A673 (cell line): Measurements from ENCODE around the gene RYK. TPM values are rescaled to one million over a fixed set of nuclear protein-coding genes. Genes with fewer than 3 reads are reported as not detected.

Experiments used
- BruUV-seq: library from RNA; stranded (reverse); fragments of 400-500 nt; replicated peaks from 2 replicates; lab custom pipeline; 2021; lab: Mats Ljungman, UMichigan
- CTCF ChIA-PET: fragments of 300-600 bp; sonication (Branson Sonifier 250); formaldehyde crosslinking; loops from one replicate; lab custom pipeline; 2022; ENCODE audit warnings: antibody characterized with exemption; lab: Charles Lee
- POLR2A ChIA-PET: fragments of 300-600 bp; sonication (Branson Sonifier 250); formaldehyde crosslinking; loops from one replicate; lab custom pipeline; 2022; ENCODE audit warnings: antibody characterized with exemption; ENCODE audit not compliant: low non-redundant PET; lab: Charles Lee
- DNase-seq: peaks from one replicate; pipeline ENCODE4 v3.0.0-alpha.2; 2015; ENCODE audit warnings: low spot score
- H3K27ac ChIP-seq: fragments of 200-600 bp; sonication (generic); 2 replicates; pipeline ENCODE4 v1.5.1; 2016; ENCODE audit warnings: mixed run types, low read depth, mild to moderate bottlenecking, mixed read lengths, antibody characterized with exemption, low read length; ENCODE audit not compliant: poor library complexity, severe bottlenecking
- H3K27me3 ChIP-seq: fragments of 200-600 bp; sonication (generic); replicated peaks from 2 replicates; pipeline ENCODE4 v1.6.1; 2017; ENCODE audit warnings: mixed run types, low read depth, mild to moderate bottlenecking, mixed read lengths, antibody characterized with exemption, low read length; ENCODE audit not compliant: insufficient read depth, poor library complexity
- H3K36me3 ChIP-seq: fragments of 200-600 bp; sonication (generic); 2 replicates; pipeline ENCODE4 v1.6.1; 2016; ENCODE audit warnings: mixed run types, mild to moderate bottlenecking, mixed read lengths, antibody characterized with exemption, low read length; ENCODE audit not compliant: insufficient read depth, poor library complexity, severe bottlenecking
- H3K4me1 ChIP-seq: fragments of 200-600 bp; sonication (generic); 2 replicates; pipeline ENCODE4 v1.6.1; 2017; ENCODE audit warnings: mixed run types, mild to moderate bottlenecking, mixed read lengths, antibody characterized with exemption, low read length; ENCODE audit not compliant: insufficient read depth, poor library complexity, severe bottlenecking
- H3K4me3 ChIP-seq: fragments of 200-600 bp; sonication (generic); 2 replicates; pipeline ENCODE4 v1.5.1; 2016; ENCODE audit warnings: low read depth, mixed run types, mild to moderate bottlenecking, mixed read lengths, low read length; ENCODE audit not compliant: poor library complexity, severe bottlenecking
- H3K9me3 ChIP-seq: fragments of 200-600 bp; sonication (generic); 2 replicates; pipeline ENCODE4 v1.6.1; 2016; ENCODE audit warnings: mixed run types, low read depth, mild to moderate bottlenecking, mixed read lengths, antibody characterized with exemption, low read length; ENCODE audit not compliant: poor library complexity, severe bottlenecking
- EZH2 ChIP-seq: fragments of 200-600 bp; sonication (generic); IDR thresholded peaks from 2 replicates; pipeline ENCODE4 v1.6.1; 2017; ENCODE audit warnings: borderline replicate concordance, low read depth, mild to moderate bottlenecking, mixed read lengths, antibody characterized with exemption, low read length; ENCODE audit not compliant: poor library complexity, severe bottlenecking
- intact Hi-C: fragments of 100-400 bp; cut with micrococcal nuclease; formaldehyde crosslinking; loops from one replicate; pipeline ENCODE4 v1.10.0; 2022; ENCODE audit not compliant: unreplicated experiment
- total RNA-seq: library from RNA; stranded (reverse); gene quantifications from 2 replicates; pipeline ENCODE4 v1.2.3, GENCODE V29; 2021
- TF ChIP-seq, protein P1 (sequence below): fragments of 300-800, 200-600 bp; sonication (generic); conservative IDR thresholded peaks from 2 replicates; pipeline ENCODE4 v1.5.1; 2017; ENCODE audit warnings: low read depth, mild to moderate bottlenecking, antibody characterized with exemption, low read length, moderate library complexity, mixed read lengths

Gene RYK
- total RNA-seq, 1 experiment from 2014 or later, result 47.8 TPM

DNA sequence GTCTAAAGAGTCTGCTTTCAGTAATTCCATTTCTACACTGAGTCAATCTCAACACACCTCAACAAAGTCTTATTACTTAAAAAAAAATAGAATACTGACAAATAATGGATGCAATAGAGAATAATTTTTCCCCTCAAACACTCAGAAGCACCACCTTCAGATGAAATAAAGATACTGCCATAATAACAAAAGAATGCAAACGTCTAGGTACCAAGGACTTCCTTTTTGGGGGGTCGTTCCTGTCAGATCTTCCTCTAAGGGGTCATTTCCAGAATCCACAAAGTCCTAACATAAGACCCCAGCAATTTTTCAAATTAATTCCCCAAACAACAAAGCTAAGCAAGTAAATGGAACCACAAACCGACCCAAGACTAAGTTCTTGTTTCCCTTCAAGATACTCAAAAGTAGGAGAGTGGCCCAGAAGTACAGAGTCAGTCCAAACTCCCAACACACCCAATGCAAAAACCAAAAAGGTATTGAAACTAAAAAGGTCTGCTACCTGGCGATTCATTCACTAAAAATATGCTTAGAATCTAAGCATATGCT, 1.3 kb downstream of the RYK start:
- CTCF ChIA-PET, result interaction anchor here (1.3 kb wide), 1 partner anchor 37 kb away, joined by 6 read pairs; no protein-coding TSS in a partner anchor

GRCh38 chr3:134244921-134245320, 5.7 kb downstream of the RYK start:
- Histone ChIP-seq H3K9me3 (peaks cover 5% of the 10 kb centered on the region), H3K36me3 (peaks cover 5% of the 10 kb centered on the region), H3K4me1 (peaks cover 24% of the 10 kb centered on the region), H3K27me3 (no peaks in the 10 kb centered on the region), H3K4me3 (no peak overlapping the region), H3K27ac (no peak overlapping the region)
- TF ChIP-seq, protein P1, sequence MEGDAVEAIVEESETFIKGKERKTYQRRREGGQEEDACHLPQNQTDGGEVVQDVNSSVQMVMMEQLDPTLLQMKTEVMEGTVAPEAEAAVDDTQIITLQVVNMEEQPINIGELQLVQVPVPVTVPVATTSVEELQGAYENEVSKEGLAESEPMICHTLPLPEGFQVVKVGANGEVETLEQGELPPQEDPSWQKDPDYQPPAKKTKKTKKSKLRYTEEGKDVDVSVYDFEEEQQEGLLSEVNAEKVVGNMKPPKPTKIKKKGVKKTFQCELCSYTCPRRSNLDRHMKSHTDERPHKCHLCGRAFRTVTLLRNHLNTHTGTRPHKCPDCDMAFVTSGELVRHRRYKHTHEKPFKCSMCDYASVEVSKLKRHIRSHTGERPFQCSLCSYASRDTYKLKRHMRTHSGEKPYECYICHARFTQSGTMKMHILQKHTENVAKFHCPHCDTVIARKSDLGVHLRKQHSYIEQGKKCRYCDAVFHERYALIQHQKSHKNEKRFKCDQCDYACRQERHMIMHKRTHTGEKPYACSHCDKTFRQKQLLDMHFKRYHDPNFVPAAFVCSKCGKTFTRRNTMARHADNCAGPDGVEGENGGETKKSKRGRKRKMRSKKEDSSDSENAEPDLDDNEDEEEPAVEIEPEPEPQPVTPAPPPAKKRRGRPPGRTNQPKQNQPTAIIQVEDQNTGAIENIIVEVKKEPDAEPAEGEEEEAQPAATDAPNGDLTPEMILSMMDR, result no peak
- no peak for TF ChIP-seq EZH2
- no TSS peak for BruUV-seq
- POLR2A ChIA-PET, result no interaction called here
- DNase-seq, result no peak
- intact Hi-C loops, result no loop called here
- CTCF ChIA-PET, result no interaction called here

More for the DNA sequence above, 1.3 kb downstream of the RYK start:
- Histone ChIP-seq H3K27ac (peak overlapping the region; percentile 2), H3K36me3 (peaks cover 5% of the 10 kb centered on the region), H3K4me1 (peaks cover 15% of the 10 kb centered on the region), H3K27me3 (no peaks in the 10 kb centered on the region), H3K4me3 (peak overlapping the region; percentile 80), H3K9me3 (peaks cover 5% of the 10 kb centered on the region)
- TF ChIP-seq EZH2, result no peak
- TF ChIP-seq, protein P1, result 0 out of 2 replicates have a peak, but pooled peaks have one; percentile 24
- intact Hi-C loops, result no loop called here
- DNase-seq, result no peak
- POLR2A ChIA-PET, result no interaction called here
- TSS peak; percentile 41 for BruUV-seq

DNA sequence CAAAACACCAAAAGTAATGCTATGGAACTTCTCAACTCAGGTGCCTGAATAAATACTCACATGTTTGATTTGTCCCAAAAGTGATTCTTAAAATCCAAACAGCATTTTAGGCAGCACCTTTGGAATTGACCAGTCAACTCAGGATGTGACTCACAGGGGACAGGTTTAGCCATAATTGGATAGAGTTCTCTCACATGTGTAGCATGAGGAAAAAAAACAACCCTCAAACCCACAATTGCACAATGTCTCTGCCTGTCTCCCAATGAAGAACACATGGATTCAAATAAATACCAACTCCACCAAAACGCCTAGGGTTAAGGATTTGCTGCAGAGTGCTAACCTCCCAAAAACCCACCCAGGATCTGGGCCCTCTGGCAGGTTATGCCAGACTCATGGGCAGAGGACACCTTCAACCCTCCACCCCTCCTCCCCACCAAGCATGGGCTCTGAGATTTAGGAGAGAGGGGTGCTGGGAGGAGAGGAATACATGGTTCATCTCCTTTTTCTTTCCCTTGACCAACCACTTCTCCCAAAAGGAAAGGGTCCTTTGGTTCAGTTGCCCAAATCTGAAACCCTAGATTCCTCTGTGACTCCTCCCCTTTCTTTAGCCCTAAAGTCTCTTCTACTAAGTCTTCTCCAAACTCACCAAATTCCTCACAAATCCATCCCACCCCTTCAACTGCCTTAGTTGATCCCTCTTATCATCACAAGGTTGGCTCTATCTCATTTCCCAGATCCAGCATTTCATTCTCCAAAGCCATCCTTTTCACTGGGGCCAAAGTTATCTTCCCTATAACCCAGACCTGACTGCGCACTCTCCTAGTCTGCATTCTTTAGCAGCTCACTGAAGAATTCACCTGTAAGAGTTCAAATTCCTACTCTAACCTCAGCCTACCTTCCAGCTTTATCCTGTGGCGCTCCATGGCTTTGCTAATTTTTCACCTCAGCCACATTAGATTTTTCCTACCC, 7.7 kb downstream of the RYK start:
- peaks cover 21% of the 10 kb centered on the region for H3K4me1 ChIP-seq
- intact Hi-C loops, result no loop called here
- DNase-seq, result peak; percentile 19
- CTCF ChIA-PET, result no interaction called here
- POLR2A ChIA-PET, result no interaction called here
- H3K36me3 ChIP-seq, result peaks cover 5% of the 10 kb centered on the region
- H3K4me3 ChIP-seq, result no peak overlapping the region
- H3K27ac ChIP-seq, result no peak overlapping the region
- H3K9me3 ChIP-seq, result peaks cover 5% of the 10 kb centered on the region
- TF ChIP-seq EZH2, result no peak
- TF ChIP-seq, protein P1, result no peak
- no TSS peak for BruUV-seq
- no peaks in the 10 kb centered on the region for H3K27me3 ChIP-seq
